NCI-H345 treated with DMSO at 0.1 percent for 48 hours (cell line): ENCODE measurements around the gene CYP4F12.

Experiments used
- DNase-seq: peaks from one replicate; lab custom pipeline; 2025; ENCODE audit not compliant: unreplicated experiment; lab: John Stamatoyannopoulos, UW

CYP4F12 gene

GRCh38 chr19:15702534-15702930, 29.6 kb downstream of the CYP4F12 start:
- no peak for DNase-seq

GRCh38 chr19:15714638-15715037, 41.8 kb downstream of the CYP4F12 start:
- no peak for DNase-seq

GRCh38 chr19:15715642-15716041, 42.8 kb downstream of the CYP4F12 start:
- no peak for DNase-seq

DNA sequence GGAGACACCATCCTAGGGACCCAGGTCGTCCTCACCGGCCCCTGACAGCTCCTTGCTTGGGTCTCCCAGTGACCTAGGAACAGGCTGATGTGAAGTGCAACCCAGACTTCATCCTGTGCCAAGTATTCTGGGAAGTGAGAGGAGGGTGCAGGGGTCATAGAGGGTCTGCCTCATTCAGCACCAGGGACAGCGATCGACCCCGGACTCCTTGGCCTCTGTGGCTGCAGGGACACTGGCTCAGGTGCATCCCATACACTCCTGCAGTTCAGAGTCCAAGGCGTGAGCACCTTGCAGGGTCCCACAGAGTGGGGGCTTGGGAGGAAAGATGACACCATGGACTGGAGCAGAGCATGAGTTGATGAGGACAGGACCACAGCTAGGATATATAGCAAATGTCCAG, 44.9 kb downstream of the CYP4F12 start:
- DNase-seq = no peak

- DNase-seq = no peak
These were observed 48.4 kb downstream of the CYP4F12 start for GRCh38 chr19:15721268-15721667.

GRCh38 chr19:15722956-15723355, 50.1 kb downstream of the CYP4F12 start:
- DNase-seq = no peak

GRCh38 chr19:15727724-15728123, 54.8 kb downstream of the CYP4F12 start, which contains the start of gene OR10H2:
OR10H2 (plus strand) TSS chr19:15728024; CDS start chr19:15728044, 20 bp downstream.
- DNase-seq = no peak

GRCh38 chr19:15730538-15730937, 57.7 kb downstream of the CYP4F12 start:
- DNase-seq = no peak

DNA sequence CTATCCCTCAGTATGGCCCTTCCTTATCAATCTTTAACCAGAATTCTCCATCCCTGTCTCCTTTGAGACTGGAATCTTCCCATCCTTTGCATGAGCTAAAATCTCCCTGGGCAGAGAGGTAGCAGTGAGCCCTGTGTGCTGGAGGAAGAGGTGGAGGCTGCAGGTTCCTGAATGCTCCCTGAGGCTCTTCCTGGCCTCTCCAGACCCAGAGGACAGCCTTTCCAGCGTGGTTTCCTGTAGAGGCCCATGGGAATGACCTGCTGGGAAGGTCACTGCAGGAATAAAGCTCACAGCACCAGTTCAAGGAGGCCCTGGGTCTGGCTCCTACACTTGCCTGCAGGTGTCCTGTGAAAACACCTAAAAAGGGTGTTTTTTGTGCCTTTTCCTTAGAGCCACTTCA, 59.5 kb downstream of the CYP4F12 start:
- no peak for DNase-seq

- no peak for DNase-seq
These were observed 61.0 kb downstream of the CYP4F12 start for GRCh38 chr19:15733895-15734294.

- no peak for DNase-seq
These were observed 64.8 kb downstream of the CYP4F12 start, which contains the start of gene OR10H3 for GRCh38 chr19:15737722-15738121. OR10H3 (plus strand) TSS chr19:15737985; CDS start chr19:15741393, 3,408 bp downstream.

GRCh38 chr19:15740785-15741184, 67.9 kb downstream of the CYP4F12 start:
- no peak for DNase-seq
